HepG2 (cell line): ENCODE data around the gene VAV2. TPM values are rescaled to one million over a fixed set of nuclear protein-coding genes. Genes with fewer than 3 reads are reported as not detected.

ENCODE experiments used
- DPF2 ChIP-seq: sonication (generic); formaldehyde crosslinking; IDR thresholded peaks from 2 replicates; pipeline ENCODE4 v1.4.0; 2020; ENCODE audit warnings: mild to moderate bottlenecking, low read depth, missing genetic modification reagents, borderline replicate concordance
- FOXA3 ChIP-seq: IDR thresholded peaks from 2 replicates; pipeline ENCODE4 v1.6.1; 2016; ENCODE audit warnings: missing genetic modification reagents, missing compliant biosample characterization
- FOXP1 ChIP-seq, 2 experiments: fragments of 450-650 bp in 1 of 2; IDR thresholded peaks; 2 replicates each; pipeline ENCODE4 v1.6.1; 2017 to 2018; ENCODE audit warnings: antibody characterized with exemption in 1 of 2
- HNF4A ChIP-seq: sonication (generic); formaldehyde crosslinking; IDR thresholded peaks from 2 replicates; pipeline ENCODE4 v1.4.0; 2020; ENCODE audit warnings: missing genetic modification reagents
- JUND ChIP-seq: sonication (generic); formaldehyde crosslinking; IDR thresholded peaks from 2 replicates; pipeline ENCODE4 v1.8.0; 2022; ENCODE audit warnings: mild to moderate bottlenecking, missing genetic modification reagents
- NFATC3 ChIP-seq: sonication (generic); formaldehyde crosslinking; IDR thresholded peaks from 2 replicates; pipeline ENCODE4 v1.5.1; 2020; ENCODE audit warnings: mild to moderate bottlenecking, missing genetic modification reagents
- NR2F6 ChIP-seq, 2 experiments: IDR thresholded peaks; 2 replicates each; pipeline ENCODE4 v1.6.1; 2016; ENCODE audit warnings: antibody characterized with exemption in 1 of 2, mild to moderate bottlenecking in 1 of 2
- PHB2 ChIP-seq: fragments of 450-650 bp; IDR thresholded peaks from 2 replicates; pipeline ENCODE4 v1.6.1; 2018; ENCODE audit not compliant: partially characterized antibody
- RXRB ChIP-seq: IDR thresholded peaks from 2 replicates; pipeline ENCODE4 v1.6.1; 2016; ENCODE audit warnings: borderline replicate concordance, missing genetic modification reagents, missing compliant biosample characterization
- SNAI1 ChIP-seq: sonication (generic); formaldehyde crosslinking; IDR thresholded peaks from 2 replicates; pipeline ENCODE4 v1.5.0; 2020; ENCODE audit warnings: mild to moderate bottlenecking, missing genetic modification reagents, borderline replicate concordance
- TBL1XR1 ChIP-seq: fragments of 150-350 bp; IDR thresholded peaks from 2 replicates; pipeline ENCODE4 v1.6.1; 2014; ENCODE audit warnings: borderline replicate concordance, low read length; ENCODE audit not compliant: partially characterized antibody
- TEAD3 ChIP-seq: optimal IDR thresholded peaks from 2 replicates; pipeline ENCODE3; 2016; ENCODE audit warnings: borderline replicate concordance
- YY1 ChIP-seq: IDR thresholded peaks from 2 replicates; pipeline ENCODE4 v1.6.1; 2011; ENCODE audit warnings: low read length, low read depth, moderate library complexity, mild to moderate bottlenecking; ENCODE audit not compliant: insufficient read depth, insufficient replicate concordance
- ZFP82 ChIP-seq: sonication (generic); formaldehyde crosslinking; IDR thresholded peaks from 2 replicates; pipeline ENCODE4 v1.5.1; 2020; ENCODE audit warnings: mild to moderate bottlenecking, missing genetic modification reagents, borderline replicate concordance
- ZFYVE20 ChIP-seq: sonication (generic); formaldehyde crosslinking; IDR thresholded peaks from 2 replicates; pipeline ENCODE4 v1.8.0; 2023; ENCODE audit warnings: low read depth, mild to moderate bottlenecking, moderate library complexity, missing genetic modification reagents, borderline replicate concordance
- ZNF251 ChIP-seq: sonication (generic); formaldehyde crosslinking; IDR thresholded peaks from 2 replicates; pipeline ENCODE4 v1.9.0; 2021; ENCODE audit warnings: mild to moderate bottlenecking, missing genetic modification reagents
- ZNF260 ChIP-seq: sonication (generic); formaldehyde crosslinking; IDR thresholded peaks from 2 replicates; pipeline ENCODE4 v1.4.0; 2020; ENCODE audit warnings: missing genetic modification reagents, low read depth, mild to moderate bottlenecking, borderline replicate concordance
- ZNF432 ChIP-seq: sonication (generic); formaldehyde crosslinking; IDR thresholded peaks from 2 replicates; pipeline ENCODE4 v1.5.0; 2020; ENCODE audit warnings: missing genetic modification reagents, mild to moderate bottlenecking, borderline replicate concordance
- ZNF484 ChIP-seq: sonication (generic); formaldehyde crosslinking; IDR thresholded peaks from 2 replicates; pipeline ENCODE4 v1.5.1; 2020; ENCODE audit warnings: mild to moderate bottlenecking, low read depth, missing genetic modification reagents, borderline replicate concordance
- ZNF550 ChIP-seq: sonication (generic); formaldehyde crosslinking; IDR thresholded peaks from 2 replicates; pipeline ENCODE4 v1.4.0; 2020; ENCODE audit warnings: mild to moderate bottlenecking, missing genetic modification reagents, borderline replicate concordance
- ZNF672 ChIP-seq: sonication (generic); formaldehyde crosslinking; IDR thresholded peaks from 2 replicates; pipeline ENCODE4 v1.8.1; 2022; ENCODE audit warnings: missing genetic modification reagents
- ZNF746 ChIP-seq: sonication (generic); formaldehyde crosslinking; IDR thresholded peaks from 2 replicates; pipeline ENCODE4 v1.8.0; 2022; ENCODE audit warnings: mild to moderate bottlenecking, missing genetic modification reagents
- polyA plus RNA-seq, 8 experiments: library from polyadenylated mRNA; depleted of rRNA in 3 of 8; stranded (reverse) in 7 of 8; unstranded in 1 of 8; fragments of >200 nt; fragmentation: Illumina TruSeq in 4 of 8; extraction: Trizol in 4 of 8; gene quantifications; 2 replicates each; pipeline versions ENCODE4 v1.2.1 to v1.2.3, GENCODE V29; 2011 to 2016; ENCODE audit warnings: low read depth in 4 of 8, missing spikeins in 1 of 8, mixed read lengths in 1 of 8; ENCODE audit not compliant: insufficient read depth in 1 of 8
- total RNA-seq, 5 experiments: library from RNA; depleted of rRNA; stranded (reverse); fragments of >200 nt; fragmentation: Illumina TruSeq; extraction: Trizol; gene quantifications; 2 replicates each; pipeline ENCODE4 v1.2.3, GENCODE V29; 2016; ENCODE audit warnings: low read depth in 1 of 5
- TF ChIP-seq, protein P1 (sequence below): sonication (generic); formaldehyde crosslinking; IDR thresholded peaks from 2 replicates; pipeline ENCODE4 v1.5.0; 2020; ENCODE audit warnings: mild to moderate bottlenecking, missing genetic modification reagents, moderate library complexity
- TF ChIP-seq, protein P2 (sequence below): sonication (generic); formaldehyde crosslinking; IDR thresholded peaks from 2 replicates; pipeline ENCODE4 v1.4.0; 2020; ENCODE audit warnings: missing genetic modification reagents
- TF ChIP-seq, protein P3 (sequence below): sonication (generic); formaldehyde crosslinking; IDR thresholded peaks from 2 replicates; pipeline ENCODE4 v1.8.1; 2022; ENCODE audit warnings: low read depth, mild to moderate bottlenecking, missing genetic modification reagents

VAV2 gene
- total and polyA plus RNA-seq, 2 of the 13 experiments (the other 11 are each of a cell fraction or from before 2014, with no cell fraction given), result 22.5 to 22.9 TPM

DNA sequence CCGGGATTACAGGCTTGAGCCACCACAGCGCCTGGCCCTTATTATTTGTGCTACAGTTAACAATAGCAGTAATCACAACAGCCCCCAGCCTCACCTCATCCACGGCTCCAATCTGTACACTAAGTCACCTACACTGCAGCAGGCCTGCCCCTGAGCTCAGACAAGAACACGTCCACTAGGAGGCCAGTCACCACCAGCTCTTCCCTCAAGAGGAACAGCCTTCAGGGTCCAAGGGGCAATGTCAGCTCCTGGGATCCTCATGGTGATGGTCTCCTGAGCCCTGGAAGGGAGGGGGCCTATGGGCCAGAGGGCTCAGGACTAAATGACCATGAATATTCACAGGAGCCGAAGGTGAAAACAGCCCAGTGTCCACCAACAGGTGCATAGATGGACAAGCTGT is 67.7 kb downstream of the VAV2 start (continued):
- TF ChIP-seq FOXP1 (IDR thresholded peaks at IDR 0.05) (no peak), FOXP1 (CRISPR knock-in tag; IDR thresholded peaks at IDR 0.05) (no peak), TBL1XR1 (no peak), TEAD3 (CRISPR knock-in tag) (no peak), ZNF550 (CRISPR knock-in tag) (no peak), JUND (no peak), ZNF432 (no peak), ZFYVE20 (CRISPR knock-in tag) (no peak), NFATC3 (CRISPR knock-in tag) (no peak), PHB2 (no peak), DPF2 (CRISPR knock-in tag) (no peak), ZNF260 (no peak), ZNF746 (CRISPR knock-in tag) (no peak), ZNF484 (no peak), HNF4A (peak; percentile 87), FOXA3 (no peak), ZNF672 (CRISPR knock-in tag) (no peak), YY1 (no peak), RXRB (CRISPR knock-in tag) (peak; percentile 20; the same call in 1 of the 2 replicates), ZFP82 (CRISPR knock-in tag) (no peak), NR2F6 (IDR thresholded peaks at IDR 0.05) (no peak), NR2F6 (CRISPR knock-in tag; IDR thresholded peaks at IDR 0.05) (0 out of 2 replicates have a peak, but pooled peaks have one; percentile 30), ZNF251 (no peak), SNAI1 (CRISPR knock-in tag) (no peak)
- TF ChIP-seq, protein P1, sequence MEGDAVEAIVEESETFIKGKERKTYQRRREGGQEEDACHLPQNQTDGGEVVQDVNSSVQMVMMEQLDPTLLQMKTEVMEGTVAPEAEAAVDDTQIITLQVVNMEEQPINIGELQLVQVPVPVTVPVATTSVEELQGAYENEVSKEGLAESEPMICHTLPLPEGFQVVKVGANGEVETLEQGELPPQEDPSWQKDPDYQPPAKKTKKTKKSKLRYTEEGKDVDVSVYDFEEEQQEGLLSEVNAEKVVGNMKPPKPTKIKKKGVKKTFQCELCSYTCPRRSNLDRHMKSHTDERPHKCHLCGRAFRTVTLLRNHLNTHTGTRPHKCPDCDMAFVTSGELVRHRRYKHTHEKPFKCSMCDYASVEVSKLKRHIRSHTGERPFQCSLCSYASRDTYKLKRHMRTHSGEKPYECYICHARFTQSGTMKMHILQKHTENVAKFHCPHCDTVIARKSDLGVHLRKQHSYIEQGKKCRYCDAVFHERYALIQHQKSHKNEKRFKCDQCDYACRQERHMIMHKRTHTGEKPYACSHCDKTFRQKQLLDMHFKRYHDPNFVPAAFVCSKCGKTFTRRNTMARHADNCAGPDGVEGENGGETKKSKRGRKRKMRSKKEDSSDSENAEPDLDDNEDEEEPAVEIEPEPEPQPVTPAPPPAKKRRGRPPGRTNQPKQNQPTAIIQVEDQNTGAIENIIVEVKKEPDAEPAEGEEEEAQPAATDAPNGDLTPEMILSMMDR (CRISPR knock-in tag), result peak; percentile 68
- TF ChIP-seq, protein P2, sequence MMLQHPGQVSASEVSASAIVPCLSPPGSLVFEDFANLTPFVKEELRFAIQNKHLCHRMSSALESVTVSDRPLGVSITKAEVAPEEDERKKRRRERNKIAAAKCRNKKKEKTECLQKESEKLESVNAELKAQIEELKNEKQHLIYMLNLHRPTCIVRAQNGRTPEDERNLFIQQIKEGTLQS (CRISPR knock-in tag), result no peak
- TF ChIP-seq, protein P3, sequence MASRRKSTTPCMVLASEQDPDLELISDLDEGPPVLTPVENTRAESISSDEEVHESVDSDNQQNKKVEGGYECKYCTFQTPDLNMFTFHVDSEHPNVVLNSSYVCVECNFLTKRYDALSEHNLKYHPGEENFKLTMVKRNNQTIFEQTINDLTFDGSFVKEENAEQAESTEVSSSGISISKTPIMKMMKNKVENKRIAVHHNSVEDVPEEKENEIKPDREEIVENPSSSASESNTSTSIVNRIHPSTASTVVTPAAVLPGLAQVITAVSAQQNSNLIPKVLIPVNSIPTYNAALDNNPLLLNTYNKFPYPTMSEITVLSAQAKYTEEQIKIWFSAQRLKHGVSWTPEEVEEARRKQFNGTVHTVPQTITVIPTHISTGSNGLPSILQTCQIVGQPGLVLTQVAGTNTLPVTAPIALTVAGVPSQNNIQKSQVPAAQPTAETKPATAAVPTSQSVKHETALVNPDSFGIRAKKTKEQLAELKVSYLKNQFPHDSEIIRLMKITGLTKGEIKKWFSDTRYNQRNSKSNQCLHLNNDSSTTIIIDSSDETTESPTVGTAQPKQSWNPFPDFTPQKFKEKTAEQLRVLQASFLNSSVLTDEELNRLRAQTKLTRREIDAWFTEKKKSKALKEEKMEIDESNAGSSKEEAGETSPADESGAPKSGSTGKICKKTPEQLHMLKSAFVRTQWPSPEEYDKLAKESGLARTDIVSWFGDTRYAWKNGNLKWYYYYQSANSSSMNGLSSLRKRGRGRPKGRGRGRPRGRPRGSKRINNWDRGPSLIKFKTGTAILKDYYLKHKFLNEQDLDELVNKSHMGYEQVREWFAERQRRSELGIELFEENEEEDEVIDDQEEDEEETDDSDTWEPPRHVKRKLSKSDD, result no peak
